Erythroblast (primary cell): ENCODE measurements around the gene AKTIP.

ENCODE experiments used
- GATA1 ChIP-seq: IDR thresholded peaks from 2 replicates; pipeline ENCODE4 v1.6.1; 2011; ENCODE audit warnings: low read depth, mild to moderate bottlenecking, control low read depth, low read length, moderate library complexity
- POLR2A ChIP-seq: IDR thresholded peaks from 2 replicates; pipeline ENCODE4 v1.6.1; 2011; ENCODE audit warnings: mild to moderate bottlenecking, low read length

- TF ChIP-seq POLR2A (peak; percentile 45), GATA1 (no peak)
These were observed 388 bp upstream of the AKTIP start for GRCh38 chr16:53503270-53503923.
